ENCODE results near the gene PRR23A.

GRCh38 chr3:138995706-138996105 lies 10.4 kb downstream of the PRR23A start:
- no peak for TF ChIP-seq CTCF (IDR thresholded peaks at IDR 0.05; ENCODE audit: borderline replicate concordance, extremely low read depth, low read length, poor library complexity, severe bottlenecking)
- no peak for TF ChIP-seq EZH2 (IDR thresholded peaks at IDR 0.05; ENCODE audit: borderline replicate concordance, low read depth, low read length, severe bottlenecking)

Measured in DND-41 (cell line).